Activated CD8-positive, alpha-beta memory T cell treated with anti-CD3 and anti-CD28 coated beads, Interleukin-2, amount 10 ng/mL, durations not matched to agents 7 days and 5 days (primary cell): ENCODE data around the gene ZFP91. TPM values are rescaled to one million over a fixed set of nuclear protein-coding genes. Genes with fewer than 3 reads are reported as not detected.

ENCODE experiments used
- ATAC-seq: fragments of 150-1000 bp; cut with Tn5 transposase; one replicate; pipeline ENCODE4 v1.10.0; 2021; ENCODE audit warnings: moderate library complexity
- CTCF ChIA-PET: fragments of 350-600 bp; sonication (Branson Sonifier 250); formaldehyde crosslinking; loops from one replicate; lab custom pipeline; 2021; ENCODE audit warnings: antibody characterized with exemption; lab: Charles Lee
- DNase-seq: peaks from one replicate; pipeline ENCODE4 v3.0.0-alpha.2; 2020
- H3K27ac Mint-ChIP-seq: one replicate; pipeline ENCODE4 v1.8.0; 2021; ENCODE audit warnings: mild to moderate bottlenecking, mixed read lengths
- H3K27me3 Mint-ChIP-seq: one replicate; pipeline ENCODE4 v1.8.0; 2021; ENCODE audit warnings: mixed read lengths
- H3K36me3 Mint-ChIP-seq: one replicate; pipeline ENCODE4 v1.8.0; 2021; ENCODE audit warnings: mild to moderate bottlenecking, mixed read lengths
- H3K4me1 Mint-ChIP-seq: one replicate; pipeline ENCODE4 v1.8.0; 2021; ENCODE audit warnings: mixed read lengths
- H3K4me3 Mint-ChIP-seq: one replicate; pipeline ENCODE4 v1.8.0; 2021; ENCODE audit warnings: mild to moderate bottlenecking, moderate library complexity, mixed read lengths
- H3K9me3 Mint-ChIP-seq: one replicate; pipeline ENCODE4 v1.8.0; 2022; ENCODE audit warnings: low read depth, mixed read lengths
- total RNA-seq, 2 experiments: library from RNA; stranded (reverse); gene quantifications; one replicate each; pipeline ENCODE4 v1.2.3, GENCODE V29; 2021

The ZFP91 gene
- total RNA-seq, 2 experiments from 2014 or later: 54.8 to 69.7 TPM

- Mint-ChIP-seq H3K4me1 (no peaks in the 10 kb centered on the region), H3K4me3 (no peak overlapping the region), H3K27ac (no peak overlapping the region), H3K36me3 (no peaks in the 10 kb centered on the region), H3K27me3 (no peaks in the 10 kb centered on the region), H3K9me3 (no peaks in the 10 kb centered on the region)
- no peak for DNase-seq
- CTCF ChIA-PET: interaction anchor here (0.6 kb wide), 1 partner anchor 14 kb away, joined by 3 read pairs; no protein-coding TSS in a partner anchor
- ATAC-seq: no peak
These were observed 81.2 kb downstream of the ZFP91 start for GRCh38 chr11:58659910-58660570.

Other genes with a start within 250 kb of the ZFP91 start
- not detected for gene OR5B17, start 220.0 kb upstream of the ZFP91 start, total RNA-seq
- gene OR5B3, start 172.2 kb upstream of the ZFP91 start, total RNA-seq: not detected
- gene OR5B2, start 150.9 kb upstream of the ZFP91 start, total RNA-seq: not detected
- gene OR5B12, start 136.8 kb upstream of the ZFP91 start, total RNA-seq: not detected
- gene OR5B21, start 71.0 kb upstream of the ZFP91 start, total RNA-seq: under 1 TPM; 0.44 to 0.96 TPM
- gene LPXN, start 3.2 kb upstream of the ZFP91 start, total RNA-seq: 100 to 1,000 TPM; 141 to 225 TPM
- gene CNTF, start 43.6 kb downstream of the ZFP91 start, total RNA-seq: 1 to 10 TPM; 3.4 to 3.5 TPM
- not detected for gene GLYAT, start 152.9 kb downstream of the ZFP91 start, total RNA-seq